ENCODE results near the gene ROR2. TPM values are rescaled to one million over a fixed set of nuclear protein-coding genes. Genes with fewer than 3 reads are reported as not detected.
"Not testable (repeated sequence)": the region's sequence is repeated elsewhere in the genome, so short reads cannot be mapped to it uniquely, and the experiment has no call there.

The ROR2 gene
- total RNA-seq, 1 experiment from 2014 or later, result 0.84 TPM

DNA sequence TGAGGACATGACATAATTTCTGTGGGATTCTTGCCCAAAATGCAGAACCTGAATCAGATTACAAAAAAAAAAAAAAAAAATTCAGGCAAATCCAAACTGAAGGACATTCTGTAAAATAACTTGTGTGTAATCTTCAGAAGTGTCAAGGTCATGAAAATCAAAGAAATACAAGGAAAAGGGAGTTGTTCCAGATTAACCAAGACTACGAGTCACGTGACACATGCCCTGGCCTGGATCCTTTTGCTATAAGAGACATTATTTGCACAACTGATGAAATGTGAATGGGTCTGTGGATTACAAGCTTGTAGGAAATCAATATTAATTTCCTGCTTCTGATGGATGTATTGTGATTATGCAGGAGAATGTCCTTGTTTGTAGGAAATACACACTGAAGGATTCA is 309.6 kb downstream of the ROR2 start:
- TF ChIP-seq, protein P1, sequence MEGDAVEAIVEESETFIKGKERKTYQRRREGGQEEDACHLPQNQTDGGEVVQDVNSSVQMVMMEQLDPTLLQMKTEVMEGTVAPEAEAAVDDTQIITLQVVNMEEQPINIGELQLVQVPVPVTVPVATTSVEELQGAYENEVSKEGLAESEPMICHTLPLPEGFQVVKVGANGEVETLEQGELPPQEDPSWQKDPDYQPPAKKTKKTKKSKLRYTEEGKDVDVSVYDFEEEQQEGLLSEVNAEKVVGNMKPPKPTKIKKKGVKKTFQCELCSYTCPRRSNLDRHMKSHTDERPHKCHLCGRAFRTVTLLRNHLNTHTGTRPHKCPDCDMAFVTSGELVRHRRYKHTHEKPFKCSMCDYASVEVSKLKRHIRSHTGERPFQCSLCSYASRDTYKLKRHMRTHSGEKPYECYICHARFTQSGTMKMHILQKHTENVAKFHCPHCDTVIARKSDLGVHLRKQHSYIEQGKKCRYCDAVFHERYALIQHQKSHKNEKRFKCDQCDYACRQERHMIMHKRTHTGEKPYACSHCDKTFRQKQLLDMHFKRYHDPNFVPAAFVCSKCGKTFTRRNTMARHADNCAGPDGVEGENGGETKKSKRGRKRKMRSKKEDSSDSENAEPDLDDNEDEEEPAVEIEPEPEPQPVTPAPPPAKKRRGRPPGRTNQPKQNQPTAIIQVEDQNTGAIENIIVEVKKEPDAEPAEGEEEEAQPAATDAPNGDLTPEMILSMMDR (IDR thresholded peaks at IDR 0.05; ENCODE audit: unreplicated experiment), result no peak
- ChIA-PET CTCF (no interaction called here), POLR2A (no interaction called here)
- H3K4me3 Mint-ChIP-seq (ENCODE audit: unreplicated experiment), result no peak overlapping the region
- intact Hi-C loops (cut with micrococcal nuclease), result no loop called here
- H3K27me3 Mint-ChIP-seq (ENCODE audit: insufficient read depth, unreplicated experiment), result no peaks in the 10 kb centered on the region
- no peak for DNase-seq (ENCODE audit: unreplicated experiment)
- peaks cover under 1% of the 10 kb centered on the region for H3K4me1 Mint-ChIP-seq (ENCODE audit: insufficient read depth, unreplicated experiment)
- no peak overlapping the region for H3K27ac Mint-ChIP-seq (ENCODE audit: low read depth, unreplicated experiment)
- no TSS peak for BruUV-seq (replicated peaks)
- no peaks in the 10 kb centered on the region for H3K36me3 Mint-ChIP-seq (ENCODE audit: insufficient read depth, unreplicated experiment)
- H3K9me3 Mint-ChIP-seq (ENCODE audit: unreplicated experiment), result peaks cover 5% of the 10 kb centered on the region

DNA sequence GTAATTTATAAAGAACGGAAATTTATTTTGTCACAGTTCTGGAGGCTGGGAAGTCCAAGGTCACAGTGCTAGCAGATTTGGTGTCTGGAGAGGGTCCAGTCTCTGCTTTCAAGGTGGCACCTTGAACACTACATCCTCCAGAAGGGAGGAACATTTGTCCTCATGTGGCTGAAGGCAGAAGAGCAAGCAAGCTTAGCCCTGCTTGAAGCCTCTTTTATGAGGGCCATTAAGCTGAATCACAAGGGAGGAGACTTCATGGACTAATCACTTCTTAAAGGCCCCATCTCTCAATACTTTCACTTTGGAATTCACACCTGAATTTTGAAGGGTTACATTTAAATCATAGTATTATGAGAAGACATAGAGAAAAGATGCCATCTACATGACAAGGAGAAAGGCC is 311.0 kb downstream of the ROR2 start:
- peaks cover 5% of the 10 kb centered on the region for H3K9me3 Mint-ChIP-seq (ENCODE audit: unreplicated experiment)
- no peaks in the 10 kb centered on the region for H3K4me1 Mint-ChIP-seq (ENCODE audit: insufficient read depth, unreplicated experiment)
- peaks cover 12% of the 10 kb centered on the region for H3K27me3 Mint-ChIP-seq (ENCODE audit: insufficient read depth, unreplicated experiment)
- ChIA-PET CTCF (no interaction called here), POLR2A (no interaction called here)
- intact Hi-C loops (cut with micrococcal nuclease), result no loop called here
- no peak for DNase-seq (ENCODE audit: unreplicated experiment)
- TF ChIP-seq, protein P1 (IDR thresholded peaks at IDR 0.05; ENCODE audit: unreplicated experiment), result no peak
- BruUV-seq (replicated peaks), result no TSS peak
- H3K27ac Mint-ChIP-seq (ENCODE audit: low read depth, unreplicated experiment), result no peak overlapping the region
- H3K4me3 Mint-ChIP-seq (ENCODE audit: unreplicated experiment), result no peak overlapping the region
- H3K36me3 Mint-ChIP-seq (ENCODE audit: insufficient read depth, unreplicated experiment), result no peaks in the 10 kb centered on the region

DNA sequence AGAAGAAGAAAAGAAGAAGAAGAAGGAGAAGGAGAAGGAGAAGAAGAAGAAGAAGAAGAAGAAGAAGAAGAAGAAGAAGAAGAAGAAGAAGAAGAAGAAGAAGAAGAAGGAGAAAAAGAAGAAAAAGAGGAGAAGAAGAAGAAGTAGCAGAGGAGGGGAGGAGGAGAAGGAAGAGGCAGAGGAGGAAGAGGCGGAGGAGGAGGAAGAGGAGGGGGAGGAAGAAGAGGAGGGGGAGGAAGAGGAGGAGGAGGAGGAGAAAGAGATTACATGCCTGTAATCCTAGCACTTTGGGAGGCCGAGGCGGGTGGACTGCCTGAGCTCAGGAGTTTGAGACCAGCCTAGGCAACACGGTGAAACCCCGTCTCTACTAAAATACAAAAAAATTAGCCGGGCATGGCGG is 315.2 kb downstream of the ROR2 start:
- not testable (repeated sequence) for BruUV-seq (replicated peaks); H3K36me3 Mint-ChIP-seq (ENCODE audit: insufficient read depth, unreplicated experiment)
- CTCF ChIA-PET, result interaction anchor here (0.7 kb wide), 1 partner anchor 60 kb away, joined by 3 read pairs; no protein-coding TSS in a partner anchor

DNA sequence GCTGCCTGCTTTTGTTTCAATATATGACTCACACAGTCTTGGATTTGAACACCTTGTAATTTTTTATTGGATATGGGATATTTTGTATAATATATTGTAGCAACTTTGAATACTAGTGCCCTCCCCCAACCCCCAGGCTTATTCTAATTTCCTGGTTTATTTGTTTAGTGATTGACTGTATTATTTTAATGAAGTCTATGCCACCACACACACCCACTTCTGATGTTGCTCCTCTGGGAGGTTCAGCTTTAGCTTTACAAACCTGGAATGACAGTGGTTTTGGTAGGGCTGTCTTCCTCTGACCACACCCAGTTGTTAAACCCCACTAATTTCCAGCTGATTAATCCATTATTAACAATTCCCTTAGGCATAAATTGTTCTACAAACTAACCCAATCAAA is 320.3 kb downstream of the ROR2 start:
- TF ChIP-seq, protein P1 (IDR thresholded peaks at IDR 0.05; ENCODE audit: unreplicated experiment), result no peak
- Mint-ChIP-seq H3K36me3 (ENCODE audit: insufficient read depth, unreplicated experiment) (no peaks in the 10 kb centered on the region), H3K4me3 (ENCODE audit: unreplicated experiment) (no peak overlapping the region), H3K9me3 (ENCODE audit: unreplicated experiment) (peaks cover 18% of the 10 kb centered on the region), H3K27ac (ENCODE audit: low read depth, unreplicated experiment) (no peak overlapping the region), H3K4me1 (ENCODE audit: insufficient read depth, unreplicated experiment) (no peaks in the 10 kb centered on the region), H3K27me3 (ENCODE audit: insufficient read depth, unreplicated experiment) (peaks cover 16% of the 10 kb centered on the region)
- no peak for DNase-seq (ENCODE audit: unreplicated experiment)
- intact Hi-C loops (cut with micrococcal nuclease), result no loop called here
- ChIA-PET CTCF (interaction anchor here (0.5 to 0.9 kb wide), 4 partner anchors 118 to 829 kb away, joined by 3 read pairs; no protein-coding TSS in a partner anchor), POLR2A (no interaction called here)
- no TSS peak for BruUV-seq (replicated peaks)

More for the DNA sequence above, 315.2 kb downstream of the ROR2 start:
- H3K27ac Mint-ChIP-seq (ENCODE audit: low read depth, unreplicated experiment); intact Hi-C loops (cut with micrococcal nuclease); POLR2A ChIA-PET; H3K4me1 Mint-ChIP-seq (ENCODE audit: insufficient read depth, unreplicated experiment); H3K9me3 Mint-ChIP-seq (ENCODE audit: unreplicated experiment); H3K4me3 Mint-ChIP-seq (ENCODE audit: unreplicated experiment); DNase-seq (ENCODE audit: unreplicated experiment): not testable (repeated sequence)
- peaks cover 21% of the 10 kb centered on the region for H3K27me3 Mint-ChIP-seq (ENCODE audit: insufficient read depth, unreplicated experiment)

DNA sequence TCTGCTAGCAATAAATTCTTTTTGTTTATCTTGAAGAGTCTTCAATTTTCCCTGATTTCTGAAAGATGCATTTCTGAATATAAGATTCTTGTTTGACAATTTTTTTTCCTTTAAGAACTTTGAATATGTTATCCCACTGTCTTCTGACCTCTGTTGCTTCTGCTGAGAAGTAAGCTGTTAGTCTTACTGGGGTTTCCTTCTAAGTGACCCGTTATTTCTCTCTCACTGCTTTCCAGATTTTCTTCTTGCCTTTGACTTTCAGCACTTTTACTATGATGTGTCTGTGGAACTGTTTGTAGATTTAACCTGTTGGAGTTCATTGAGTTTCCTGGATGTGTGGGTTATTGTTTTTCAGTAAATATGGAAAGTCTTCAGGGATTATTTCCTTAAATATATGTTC is 321.1 kb downstream of the ROR2 start:
- peaks cover 18% of the 10 kb centered on the region for H3K9me3 Mint-ChIP-seq (ENCODE audit: unreplicated experiment)
- H3K27me3 Mint-ChIP-seq (ENCODE audit: insufficient read depth, unreplicated experiment), result peaks cover 8% of the 10 kb centered on the region
- intact Hi-C loops (cut with micrococcal nuclease), result no loop called here
- POLR2A ChIA-PET, result no interaction called here
- H3K27ac Mint-ChIP-seq (ENCODE audit: low read depth, unreplicated experiment), result no peak overlapping the region
- CTCF ChIA-PET, result no interaction called here
- H3K36me3 Mint-ChIP-seq (ENCODE audit: insufficient read depth, unreplicated experiment), result no peaks in the 10 kb centered on the region
- no peak overlapping the region for H3K4me3 Mint-ChIP-seq (ENCODE audit: unreplicated experiment)
- TF ChIP-seq, protein P1 (IDR thresholded peaks at IDR 0.05; ENCODE audit: unreplicated experiment), result no peak
- BruUV-seq (replicated peaks), result no TSS peak
- no peaks in the 10 kb centered on the region for H3K4me1 Mint-ChIP-seq (ENCODE audit: insufficient read depth, unreplicated experiment)
- no peak for DNase-seq (ENCODE audit: unreplicated experiment)
